KMS-11 (cell line): Measurements from ENCODE around the gene BNC1.

ENCODE experiments used
- H2AFZ ChIP-seq: fragments of 200-600 bp; sonication (generic); 2 replicates; pipeline ENCODE4 v1.6.1; 2016; ENCODE audit warnings: antibody characterized with exemption, mixed run types, low read depth
- H3K27ac ChIP-seq: fragments of 200-600 bp; sonication (generic); 2 replicates; pipeline ENCODE4 v1.6.1; 2016; ENCODE audit warnings: mild to moderate bottlenecking, mixed run types
- H3K27me3 ChIP-seq: fragments of 200-600 bp; sonication (generic); 2 replicates; pipeline ENCODE4 v1.6.1; 2017; ENCODE audit warnings: mild to moderate bottlenecking, low read depth, mixed run types, moderate library complexity; ENCODE audit not compliant: insufficient read depth
- H3K36me3 ChIP-seq: fragments of 200-600 bp; sonication (generic); 2 replicates; pipeline ENCODE4 v1.6.1; 2017; ENCODE audit warnings: mild to moderate bottlenecking, mixed run types; ENCODE audit not compliant: insufficient read depth
- H3K4me1 ChIP-seq: fragments of 200-600 bp; sonication (generic); 2 replicates; pipeline ENCODE4 v1.6.1; 2016; ENCODE audit warnings: mild to moderate bottlenecking, low read depth, mixed run types; ENCODE audit not compliant: poor library complexity, severe bottlenecking
- H3K4me2 ChIP-seq: fragments of 200-600 bp; sonication (generic); 2 replicates; pipeline ENCODE4 v1.7.0; 2016; ENCODE audit warnings: mild to moderate bottlenecking, mixed run types
- H3K4me3 ChIP-seq: fragments of 200-600 bp; sonication (generic); IDR thresholded peaks from 2 replicates; pipeline ENCODE4 v1.6.1; 2017; ENCODE audit warnings: low read depth, low read length, mixed read lengths; ENCODE audit not compliant: insufficient read depth
- H3K79me2 ChIP-seq: fragments of 200-600 bp; sonication (generic); 2 replicates; pipeline ENCODE4 v1.6.1; 2016; ENCODE audit warnings: low read depth, mixed run types; ENCODE audit not compliant: insufficient read depth
- H3K9ac ChIP-seq: fragments of 200-600 bp; sonication (generic); 2 replicates; pipeline ENCODE4 v1.6.1; 2016; ENCODE audit warnings: mild to moderate bottlenecking, mixed run types
- H4K20me1 ChIP-seq: fragments of 200-600 bp; sonication (generic); 2 replicates; pipeline ENCODE4 v1.6.1; 2016; ENCODE audit warnings: mild to moderate bottlenecking, mixed run types; ENCODE audit not compliant: insufficient read depth
- CTCF ChIP-seq: fragments of 200-600 bp; sonication (generic); conservative IDR thresholded peaks from 2 replicates; pipeline ENCODE4 v1.6.1; 2017; ENCODE audit warnings: low read depth, mild to moderate bottlenecking, antibody characterized with exemption, low read length, moderate library complexity, mixed read lengths

Gene BNC1

GRCh38 chr15:83207660-83208366 lies 76.7 kb downstream of the BNC1 start, which contains the start of gene HDGFL3:
TSS of gene HDGFL3 (minus strand) at chr15:83207823. CDS start at chr15:83207414, 409 bp downstream.
- H3K9ac ChIP-seq, result no peak within 1 kb of the TSS
- no peaks in the 10 kb centered on the region for H3K79me2 ChIP-seq
- TF ChIP-seq CTCF, result no peak
- no peaks in the 10 kb centered on the region for H3K36me3 ChIP-seq
- H4K20me1 ChIP-seq, result no peaks in the 10 kb centered on the region
- peak within 1 kb of the TSS; percentile 49 for H3K4me2 ChIP-seq
- no peak within 1 kb of the TSS for H3K27ac ChIP-seq
- peaks cover 48% of the 10 kb centered on the region for H3K27me3 ChIP-seq
- no peaks in the 10 kb centered on the region for H3K4me1 ChIP-seq
- no peak within 1 kb of the TSS for H3K4me3 ChIP-seq
- H2AFZ ChIP-seq, result peak within 1 kb of the TSS; percentile 58

GRCh38 chr15:83207009-83207659 lies 77.3 kb downstream of the BNC1 start:
- H4K20me1 ChIP-seq, result no peaks in the 10 kb centered on the region
- H3K79me2 ChIP-seq, result no peaks in the 10 kb centered on the region
- no peak overlapping the region for H3K27ac ChIP-seq
- no peaks in the 10 kb centered on the region for H3K36me3 ChIP-seq
- no peak for TF ChIP-seq CTCF
- H3K9ac ChIP-seq, result no peak overlapping the region
- peak overlapping the region; percentile 58 for H2AFZ ChIP-seq
- H3K4me3 ChIP-seq, result no peak overlapping the region
- no peaks in the 10 kb centered on the region for H3K4me1 ChIP-seq
- H3K27me3 ChIP-seq, result peaks cover 55% of the 10 kb centered on the region
- peak overlapping the region; percentile 49 for H3K4me2 ChIP-seq

GRCh38 chr15:83206526-83207008 lies 77.9 kb downstream of the BNC1 start:
- H4K20me1 ChIP-seq, result no peaks in the 10 kb centered on the region
- H3K27me3 ChIP-seq, result peaks cover 61% of the 10 kb centered on the region
- peak overlapping the region; percentile 58; the same call in 1 of the 2 replicates for H2AFZ ChIP-seq
- H3K27ac ChIP-seq, result no peak overlapping the region
- no peaks in the 10 kb centered on the region for H3K79me2 ChIP-seq
- no peak for TF ChIP-seq CTCF
- no peaks in the 10 kb centered on the region for H3K4me1 ChIP-seq
- H3K9ac ChIP-seq, result no peak overlapping the region
- H3K4me2 ChIP-seq, result peak overlapping the region; percentile 49
- H3K4me3 ChIP-seq, result no peak overlapping the region
- H3K36me3 ChIP-seq, result no peaks in the 10 kb centered on the region
